Activated CD4-positive, alpha-beta T cell treated with anti-CD3 and anti-CD28 coated beads, Interleukin-2, amount 50 U/mL, for 4 hours (primary cell): ENCODE results near the gene RPL13A.

Experiments used
- DNase-seq, 2 experiments: peaks; one replicate each; pipeline ENCODE4 v3.0.0-alpha.2; 2020

The RPL13A gene

GRCh38 chr19:49512970-49513745 lies 25.8 kb downstream of the RPL13A start:
- no peak for DNase-seq

- no peak for DNase-seq
These were observed 26.3 kb downstream of the RPL13A start for GRCh38 chr19:49513746-49514118.

- DNase-seq = no peak
These were observed 26.7 kb downstream of the RPL13A start for GRCh38 chr19:49514151-49514550.

- no peak for DNase-seq
These were observed 28.4 kb downstream of the RPL13A start for GRCh38 chr19:49515767-49516166.

GRCh38 chr19:49518033-49518432 lies 30.6 kb downstream of the RPL13A start:
- DNase-seq = no peak

GRCh38 chr19:49520705-49521319 lies 33.4 kb downstream of the RPL13A start:
- DNase-seq = no peak

- no peak for DNase-seq
These were observed 37.5 kb downstream of the RPL13A start for GRCh38 chr19:49524812-49525455.

- no peak for DNase-seq
These were observed 40.9 kb downstream of the RPL13A start for GRCh38 chr19:49528211-49528771.

GRCh38 chr19:49530708-49531107 lies 43.3 kb downstream of the RPL13A start:
- no peak for DNase-seq

GRCh38 chr19:49533551-49534488 lies 46.4 kb downstream of the RPL13A start:
- DNase-seq = peak; percentile 75 to 77

- DNase-seq = no peak
These were observed 47.4 kb downstream of the RPL13A start for GRCh38 chr19:49534632-49535385.

- DNase-seq = no peak
These were observed 49.6 kb downstream of the RPL13A start for GRCh38 chr19:49536921-49537462.

- no peak for DNase-seq
These were observed 51.2 kb downstream of the RPL13A start for GRCh38 chr19:49538643-49539042.

- no peak for DNase-seq
These were observed 52.0 kb downstream of the RPL13A start for GRCh38 chr19:49539192-49539952.
